H9 (cell line): ENCODE measurements around the gene FAM3B. TPM values are rescaled to one million over a fixed set of nuclear protein-coding genes. Genes with fewer than 3 reads are reported as not detected.

Source experiments
- DNase-seq: peaks from one replicate; pipeline ENCODE4 v3.0.0-alpha.2; 2017
- H2AFZ ChIP-seq: one replicate; pipeline ENCODE4 v1.6.1; 2013; ENCODE audit warnings: mild to moderate bottlenecking, low read length, control low read depth, moderate library complexity
- H2AK5ac ChIP-seq: 2 replicates; pipeline ENCODE4 v1.6.1; 2013; ENCODE audit warnings: low read length, control low read depth, mixed read lengths; ENCODE audit not compliant: insufficient read length
- H2BK120ac ChIP-seq: one replicate; pipeline ENCODE4 v1.6.1; 2013; ENCODE audit warnings: low read depth, mild to moderate bottlenecking, low read length, control low read depth, inconsistent platforms; ENCODE audit not compliant: poor library complexity, severe bottlenecking
- H2BK12ac ChIP-seq: 2 replicates; pipeline ENCODE4 v1.6.1; 2013; ENCODE audit warnings: low read length, control low read depth, mixed read lengths, low read depth; ENCODE audit not compliant: insufficient read length
- H2BK15ac ChIP-seq: 2 replicates; pipeline ENCODE4 v1.6.1; 2013; ENCODE audit warnings: low read depth, low read length, control low read depth
- H2BK20ac ChIP-seq: one replicate; pipeline ENCODE4 v1.6.1; 2013; ENCODE audit warnings: low read depth, mild to moderate bottlenecking, low read length, control low read depth, inconsistent platforms; ENCODE audit not compliant: poor library complexity, severe bottlenecking
- H2BK5ac ChIP-seq: 2 replicates; pipeline ENCODE4 v1.6.1; 2013; ENCODE audit warnings: low read length, control low read depth, mixed read lengths; ENCODE audit not compliant: insufficient read length
- H3K14ac ChIP-seq: 2 replicates; pipeline ENCODE4 v1.6.1; 2013; ENCODE audit warnings: low read length, control low read depth; ENCODE audit not compliant: insufficient read depth
- H3K18ac ChIP-seq: 2 replicates; pipeline ENCODE4 v1.6.1; 2013; ENCODE audit warnings: low read depth, mild to moderate bottlenecking, mixed read lengths, low read length, control low read depth; ENCODE audit not compliant: insufficient read length
- H3K23ac ChIP-seq: 2 replicates; pipeline ENCODE4 v1.6.1; 2013; ENCODE audit warnings: low read length, control low read depth, mixed read lengths, low read depth; ENCODE audit not compliant: insufficient read length
- H3K23me2 ChIP-seq: 2 replicates; pipeline ENCODE4 v1.6.1; 2013; ENCODE audit warnings: low read depth, mild to moderate bottlenecking, mixed read lengths, low read length, control low read depth; ENCODE audit not compliant: insufficient read length, poor library complexity, severe bottlenecking
- H3K27ac ChIP-seq: 2 replicates; pipeline ENCODE4 v1.5.1; 2013; ENCODE audit warnings: low read length, control low read depth, mixed read lengths, low read depth; ENCODE audit not compliant: insufficient read length
- H3K27me3 ChIP-seq: 2 replicates; pipeline ENCODE4 v1.6.1; 2013; ENCODE audit warnings: low read length, control low read depth, inconsistent platforms; ENCODE audit not compliant: insufficient read depth
- H3K4ac ChIP-seq: 2 replicates; pipeline ENCODE4 v1.6.1; 2013; ENCODE audit warnings: low read depth, mild to moderate bottlenecking, control low read depth, inconsistent platforms, low read length, moderate library complexity
- H3K4me1 ChIP-seq: 2 replicates; pipeline ENCODE4 v1.6.1; 2013; ENCODE audit warnings: low read length, control low read depth, inconsistent platforms; ENCODE audit not compliant: insufficient read depth
- H3K4me2 ChIP-seq: 2 replicates; pipeline ENCODE4 v1.6.1; 2013; ENCODE audit warnings: low read length, control low read depth, mixed read lengths; ENCODE audit not compliant: insufficient read length, insufficient read depth
- H3K56ac ChIP-seq: 2 replicates; pipeline ENCODE4 v1.6.1; 2013; ENCODE audit warnings: low read depth, mild to moderate bottlenecking, mixed read lengths, low read length, control low read depth; ENCODE audit not compliant: insufficient read length
- H3K79me1 ChIP-seq: 2 replicates; pipeline ENCODE4 v1.6.1; 2013; ENCODE audit warnings: low read depth, mild to moderate bottlenecking, moderate library complexity, low read length, control low read depth, inconsistent platforms; ENCODE audit not compliant: insufficient read depth, poor library complexity, severe bottlenecking
- H3K79me2 ChIP-seq: 2 replicates; pipeline ENCODE4 v1.6.1; 2013; ENCODE audit warnings: low read length, control low read depth, inconsistent platforms; ENCODE audit not compliant: insufficient read depth
- H3K9ac ChIP-seq: 2 replicates; pipeline ENCODE4 v1.6.1; 2013; ENCODE audit warnings: low read length, control low read depth, mixed read lengths; ENCODE audit not compliant: insufficient read length; ENCODE audit errors: extremely low read depth
- H3K9me3 ChIP-seq: one replicate; pipeline ENCODE4 v1.6.1; 2013; ENCODE audit warnings: low read depth, low read length, inconsistent platforms; ENCODE audit not compliant: control insufficient read depth
- H3T11ph ChIP-seq: one replicate; pipeline ENCODE4 v1.6.1; 2013; ENCODE audit warnings: mild to moderate bottlenecking, low read length, control low read depth, inconsistent platforms
- H4K20me1 ChIP-seq: one replicate; pipeline ENCODE4 v1.6.1; 2013; ENCODE audit not compliant: control insufficient read depth, insufficient read length, insufficient read depth
- H4K5ac ChIP-seq: 2 replicates; pipeline ENCODE4 v1.6.1; 2013; ENCODE audit warnings: low read depth, mild to moderate bottlenecking, mixed read lengths, low read length, control low read depth; ENCODE audit not compliant: insufficient read length
- H4K8ac ChIP-seq: replicated peaks from 2 replicates; pipeline ENCODE4 v1.6.1; 2013; ENCODE audit warnings: low read length, control low read depth, mixed read lengths, low read depth; ENCODE audit not compliant: insufficient read length
- H4K91ac ChIP-seq: 2 replicates; pipeline ENCODE4 v1.6.1; 2013; ENCODE audit warnings: low read depth, mild to moderate bottlenecking, moderate library complexity, mixed read lengths, low read length, control low read depth; ENCODE audit not compliant: insufficient read length
- H3K27ac Mint-ChIP-seq, 3 experiments: 2 replicates in 2 of 3; 3 replicates in 1 of 3; pipeline ENCODE4 v1.8.0; 2020 to 2021; ENCODE audit warnings: mixed read lengths in 3 of 3, mild to moderate bottlenecking in 1 of 3, moderate library complexity in 1 of 3
- H3K27me3 Mint-ChIP-seq: 2 replicates; pipeline ENCODE4 v1.8.0; 2021; ENCODE audit warnings: low read depth, mild to moderate bottlenecking, moderate library complexity, mixed read lengths
- H3K36me3 Mint-ChIP-seq, 3 experiments: 2 replicates in 2 of 3; 3 replicates in 1 of 3; pipeline ENCODE4 v1.8.0; 2020 to 2021; ENCODE audit warnings: low read depth in 3 of 3, mixed read lengths in 3 of 3; ENCODE audit not compliant: insufficient read depth in 1 of 3
- H3K4me1 Mint-ChIP-seq, 2 experiments: 2 replicates each; pipeline ENCODE4 v1.8.0; 2020; ENCODE audit warnings: mixed read lengths in 2 of 2
- H3K4me3 Mint-ChIP-seq, 2 experiments: 2 replicates in 1 of 2; 3 replicates in 1 of 2; pipeline ENCODE4 v1.8.0; 2020 to 2021; ENCODE audit warnings: mild to moderate bottlenecking in 2 of 2, mixed read lengths in 2 of 2, moderate library complexity in 1 of 2
- H3K9me3 Mint-ChIP-seq, 2 experiments: 2 replicates in 1 of 2; 3 replicates in 1 of 2; pipeline ENCODE4 v1.8.0; 2020; ENCODE audit warnings: mild to moderate bottlenecking in 2 of 2, mixed read lengths in 2 of 2, moderate library complexity in 1 of 2
- CTCF ChIP-seq: fragments of 200-600 bp; sonication (generic); conservative IDR thresholded peaks from 3 replicates; pipeline ENCODE4 v1.8.0; 2021; ENCODE audit warnings: antibody characterized with exemption, mild to moderate bottlenecking
- WGBS: extraction: QIAGEN DNeasy Blood & Tissue Kit; methylation state at CpG from one replicate; pipeline ENCODE4 v1.1.7; 2013; ENCODE audit warnings: missing lambda C conversion rate, low lambda C conversion rate, mixed read lengths; ENCODE audit not compliant: insufficient read length; ENCODE audit errors: extremely low coverage; 5-methylcytosine and 5-hydroxymethylcytosine counted together
- total RNA-seq: library from RNA; stranded (reverse); gene quantifications from 2 replicates; pipeline ENCODE4 v1.2.1, GENCODE V29; 2021

Gene FAM3B
- total RNA-seq, 1 experiment from 2014 or later: 5.0 TPM

GRCh38 chr21:41363370-41364270, 47.0 kb downstream of the FAM3B start:
- Mint-ChIP-seq H3K27ac (no peak overlapping the region), H3K4me1 (peaks cover 13 to 27% of the 10 kb centered on the region in 2 experiments), H3K9me3 (no peaks in the 10 kb centered on the region; a peak in 1 of 5 replicates), H3K27me3 (peaks cover 13% of the 10 kb centered on the region), H3K36me3 (no peaks in the 10 kb centered on the region), H3K4me3 (no peak overlapping the region)
- Histone ChIP-seq H2BK120ac (no peak overlapping the region), H4K8ac (no peak overlapping the region), H3K27ac (no peak overlapping the region), H2BK20ac (no peak overlapping the region), H2AFZ (no peak overlapping the region), H3K79me1 (no peaks in the 10 kb centered on the region), H3K14ac (no peak overlapping the region; the same call in 1 of the 2 replicates), H3K4ac (no peak overlapping the region), H4K20me1 (no peaks in the 10 kb centered on the region), H4K91ac (no peak overlapping the region), H3K79me2 (no peaks in the 10 kb centered on the region), H3K23me2 (peaks cover under 1% of the 10 kb centered on the region), H2BK15ac (no peak overlapping the region), H2BK12ac (no peak overlapping the region), H3K4me2 (no peak overlapping the region), H3K4me1 (no peaks in the 10 kb centered on the region; the same call in 1 of the 2 replicates), H2BK5ac (no peak overlapping the region), H3K9ac (no peak overlapping the region), H3K18ac (no peak overlapping the region), H3T11ph (no peak overlapping the region), H3K56ac (no peak overlapping the region), H2AK5ac (no peak overlapping the region), H4K5ac (no peak overlapping the region), H3K27me3 (no peaks in the 10 kb centered on the region), H3K9me3 (no peaks in the 10 kb centered on the region), H3K23ac (no peak overlapping the region)
- no CpG with 5 or more reads among the region's 18 CpGs for WGBS
- TF ChIP-seq CTCF: no peak
- no peak for DNase-seq
